Uterine smooth muscle cell (primary cell): ENCODE measurements around the gene TMEM39B. TPM values are rescaled to one million over a fixed set of nuclear protein-coding genes. Genes with fewer than 3 reads are reported as not detected.

Experiments
- total RNA-seq: library from RNA; depleted of rRNA; stranded (reverse); fragments of >200 nt; gene quantifications from 2 replicates; pipeline ENCODE4 v1.2.3, GENCODE V29; 2014

Gene TMEM39B
- 4.5 and 5.2 TPM in 2 replicates for total RNA-seq

GRCh38 chr1:32072622-32073298 lies at the start of gene TMEM39B:
Gene TMEM39B (plus strand): TSS chr1:32072939. CDS start chr1:32073048, 109 bp downstream.

GRCh38 chr1:32107742-32108661 lies 35.3 kb downstream of the TMEM39B start, which contains the start of gene KPNA6:
Gene KPNA6 (plus strand): TSS chr1:32108056. CDS start chr1:32108131, 75 bp downstream.

Other genes with a start within 250 kb of the TMEM39B start
- gene PTP4A2, start 134.6 kb upstream of the TMEM39B start, total RNA-seq: 366 and 386 TPM in 2 replicates
- gene KHDRBS1, start 59.1 kb upstream of the TMEM39B start, total RNA-seq: 59.7 and 76.0 TPM in 2 replicates
- 35.1 TPM in 2 replicates for gene KPNA6, start 35.1 kb downstream of the TMEM39B start, total RNA-seq
- 99.6 and 103 TPM in 2 replicates for gene TXLNA, start 106.7 kb downstream of the TMEM39B start, total RNA-seq
- 10.8 and 11.6 TPM in 2 replicates for gene CCDC28B, start 127.7 kb downstream of the TMEM39B start, total RNA-seq
- gene IQCC, start 132.7 kb downstream of the TMEM39B start, total RNA-seq: 2.4 and 4.6 TPM in 2 replicates
- gene DCDC2B, start 136.2 kb downstream of the TMEM39B start, total RNA-seq: 0.12 TPM in 1 of 2 replicates, not detected in the other
- 16.8 and 20.5 TPM in 2 replicates for gene TMEM234, start 149.4 kb downstream of the TMEM39B start, total RNA-seq
- gene EIF3I, start 149.5 kb downstream of the TMEM39B start, total RNA-seq: 350 and 441 TPM in 2 replicates
- gene FAM167B, start 174.3 kb downstream of the TMEM39B start, total RNA-seq: 0.44 and 0.50 TPM in 2 replicates
- not detected in 2 replicates for gene LCK, start 178.3 kb downstream of the TMEM39B start, total RNA-seq
- 68.2 and 88.9 TPM in 2 replicates for gene HDAC1, start 219.1 kb downstream of the TMEM39B start, total RNA-seq